ENCODE data around the gene OTOP2.

The OTOP2 gene

DNA sequence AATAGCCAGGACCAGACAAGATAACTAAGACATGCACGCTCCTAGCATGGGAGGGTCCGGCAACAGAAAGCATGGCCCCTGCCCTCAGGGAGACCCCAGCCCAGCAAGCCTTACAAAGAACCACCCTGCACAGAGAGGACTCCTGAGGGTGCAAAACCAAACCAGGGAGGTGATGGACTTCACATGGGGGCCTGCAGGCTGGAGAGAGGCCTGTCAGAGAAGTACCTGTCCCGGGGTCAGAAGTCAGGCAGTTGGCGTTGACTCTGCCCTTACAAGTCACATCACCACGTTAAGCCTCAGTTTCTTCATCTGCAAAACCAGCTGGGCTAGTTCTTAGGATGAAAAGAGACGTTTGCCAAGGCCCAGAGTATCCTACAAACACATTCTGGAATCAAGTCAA is 4.7 kb downstream of the OTOP2 start:
- no peak for DNase-seq (ENCODE audit: extremely low spot score)
- CTCF ChIA-PET: interaction anchor here (0.6 kb wide), 1 partner anchor 118 kb away, joined by 3 read pairs; no protein-coding TSS in a partner anchor
- TF ChIP-seq FOXM1 (IDR thresholded peaks at IDR 0.05; ENCODE audit: borderline replicate concordance): no peak
- TF ChIP-seq, protein P1, sequence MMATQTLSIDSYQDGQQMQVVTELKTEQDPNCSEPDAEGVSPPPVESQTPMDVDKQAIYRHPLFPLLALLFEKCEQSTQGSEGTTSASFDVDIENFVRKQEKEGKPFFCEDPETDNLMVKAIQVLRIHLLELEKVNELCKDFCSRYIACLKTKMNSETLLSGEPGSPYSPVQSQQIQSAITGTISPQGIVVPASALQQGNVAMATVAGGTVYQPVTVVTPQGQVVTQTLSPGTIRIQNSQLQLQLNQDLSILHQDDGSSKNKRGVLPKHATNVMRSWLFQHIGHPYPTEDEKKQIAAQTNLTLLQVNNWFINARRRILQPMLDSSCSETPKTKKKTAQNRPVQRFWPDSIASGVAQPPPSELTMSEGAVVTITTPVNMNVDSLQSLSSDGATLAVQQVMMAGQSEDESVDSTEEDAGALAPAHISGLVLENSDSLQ (IDR thresholded peaks at IDR 0.05): no peak
- TF ChIP-seq HDGF (IDR thresholded peaks at IDR 0.05; ENCODE audit: borderline replicate concordance): no peak
- no peak for TF ChIP-seq BHLHE40 (IDR thresholded peaks at IDR 0.05; ENCODE audit: borderline replicate concordance)
- TF ChIP-seq L3MBTL2 (conservative IDR thresholded peaks at IDR 0.05): no peak
- TF ChIP-seq CTBP1 (IDR thresholded peaks at IDR 0.05; ENCODE audit: borderline replicate concordance): no peak
- no peak for TF ChIP-seq SP1 (IDR thresholded peaks at IDR 0.05)
- TF ChIP-seq TARDBP (IDR thresholded peaks at IDR 0.05): no peak
- TF ChIP-seq ZNF384 (IDR thresholded peaks at IDR 0.05): no peak
- no peak for TF ChIP-seq FOXK2 (IDR thresholded peaks at IDR 0.05)
- TF ChIP-seq SUZ12 (IDR thresholded peaks at IDR 0.05): no peak
- no peak for TF ChIP-seq LEF1 (IDR thresholded peaks at IDR 0.05; ENCODE audit: borderline replicate concordance)
- no peak for TF ChIP-seq ELF4 (IDR thresholded peaks at IDR 0.05)
- no peak for TF ChIP-seq ARNT (IDR thresholded peaks at IDR 0.05)
- no peak for TF ChIP-seq NFRKB (IDR thresholded peaks at IDR 0.05)
- TF ChIP-seq FOXA1 (IDR thresholded peaks at IDR 0.05): no peak
- POLR2A ChIA-PET: interaction anchor here (0.7 kb wide), 1 partner anchor 56 kb away, joined by 3 read pairs; the partner anchor contains the start of gene FDXR

DNA sequence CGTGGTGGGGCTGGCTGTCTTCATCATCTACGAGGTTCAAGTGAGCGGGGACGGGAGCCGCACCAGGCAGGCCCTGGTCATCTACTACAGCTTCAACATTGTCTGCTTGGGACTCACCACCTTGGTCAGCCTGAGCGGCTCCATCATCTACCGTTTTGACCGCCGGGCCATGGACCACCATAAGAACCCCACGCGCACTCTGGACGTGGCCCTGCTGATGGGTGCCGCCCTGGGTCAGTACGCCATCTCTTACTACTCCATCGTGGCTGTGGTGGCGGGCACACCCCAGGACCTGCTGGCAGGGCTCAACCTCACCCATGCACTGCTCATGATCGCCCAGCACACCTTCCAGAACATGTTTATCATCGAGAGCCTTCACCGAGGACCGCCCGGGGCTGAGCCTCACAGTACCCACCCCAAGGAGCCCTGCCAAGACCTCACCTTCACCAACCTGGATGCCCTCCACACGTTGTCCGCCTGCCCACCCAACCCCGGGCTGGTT is 6.5 kb downstream of the OTOP2 start:
- no peak for DNase-seq (ENCODE audit: extremely low spot score)
- ChIA-PET POLR2A (interaction anchor here (1.4 kb wide), 1 partner anchor 30 kb away, joined by 3 read pairs; no protein-coding TSS in a partner anchor), CTCF (no interaction called here)
- TF ChIP-seq SUZ12 (IDR thresholded peaks at IDR 0.05) (no peak), LEF1 (IDR thresholded peaks at IDR 0.05; ENCODE audit: borderline replicate concordance) (no peak), BHLHE40 (IDR thresholded peaks at IDR 0.05; ENCODE audit: borderline replicate concordance) (no peak), L3MBTL2 (conservative IDR thresholded peaks at IDR 0.05) (no peak), ARNT (IDR thresholded peaks at IDR 0.05) (no peak), ELF4 (IDR thresholded peaks at IDR 0.05) (no peak), SP1 (IDR thresholded peaks at IDR 0.05) (no peak), ZNF384 (IDR thresholded peaks at IDR 0.05) (no peak), HDGF (IDR thresholded peaks at IDR 0.05; ENCODE audit: borderline replicate concordance) (no peak), FOXK2 (IDR thresholded peaks at IDR 0.05) (no peak), TARDBP (IDR thresholded peaks at IDR 0.05) (no peak), NFRKB (IDR thresholded peaks at IDR 0.05) (no peak), FOXM1 (IDR thresholded peaks at IDR 0.05; ENCODE audit: borderline replicate concordance) (no peak), FOXA1 (IDR thresholded peaks at IDR 0.05) (no peak), CTBP1 (IDR thresholded peaks at IDR 0.05; ENCODE audit: borderline replicate concordance) (no peak)
- TF ChIP-seq, protein P1 (IDR thresholded peaks at IDR 0.05): no peak

DNA sequence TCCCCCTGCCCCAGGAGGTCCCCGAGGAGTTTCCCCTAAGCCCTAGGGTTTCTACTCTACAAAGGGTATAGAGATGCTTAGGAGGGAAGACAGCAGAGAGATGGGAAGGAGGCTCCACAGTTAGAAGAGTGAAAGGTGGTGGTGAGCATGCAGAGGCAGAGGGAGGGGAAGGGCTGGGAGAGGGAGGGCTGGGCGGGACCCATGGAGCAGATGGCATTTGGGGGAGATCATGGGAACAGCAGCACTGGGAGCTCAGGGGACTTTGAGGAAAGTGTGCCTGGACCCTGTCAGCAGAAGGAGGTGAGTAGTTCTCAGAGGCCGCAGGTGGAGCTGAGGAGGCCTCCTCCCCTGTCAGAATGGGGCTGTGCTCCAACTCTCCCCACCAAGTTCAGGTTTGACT is 11.0 kb downstream of the OTOP2 start:
- TF ChIP-seq SP1 (IDR thresholded peaks at IDR 0.05): no peak
- no peak for TF ChIP-seq FOXK2 (IDR thresholded peaks at IDR 0.05)
- TF ChIP-seq TARDBP (IDR thresholded peaks at IDR 0.05): no peak
- no peak for TF ChIP-seq NFRKB (IDR thresholded peaks at IDR 0.05)
- no peak for TF ChIP-seq SUZ12 (IDR thresholded peaks at IDR 0.05)
- no peak for TF ChIP-seq ELF4 (IDR thresholded peaks at IDR 0.05)
- no peak for TF ChIP-seq ZNF384 (IDR thresholded peaks at IDR 0.05)
- TF ChIP-seq FOXA1 (IDR thresholded peaks at IDR 0.05): no peak
- TF ChIP-seq FOXM1 (IDR thresholded peaks at IDR 0.05; ENCODE audit: borderline replicate concordance): no peak
- TF ChIP-seq, protein P1 (IDR thresholded peaks at IDR 0.05): no peak
- TF ChIP-seq BHLHE40 (IDR thresholded peaks at IDR 0.05; ENCODE audit: borderline replicate concordance): no peak
- no peak for TF ChIP-seq HDGF (IDR thresholded peaks at IDR 0.05; ENCODE audit: borderline replicate concordance)
- TF ChIP-seq LEF1 (IDR thresholded peaks at IDR 0.05; ENCODE audit: borderline replicate concordance): no peak
- TF ChIP-seq CTBP1 (IDR thresholded peaks at IDR 0.05; ENCODE audit: borderline replicate concordance): no peak
- no peak for TF ChIP-seq L3MBTL2 (conservative IDR thresholded peaks at IDR 0.05)
- TF ChIP-seq ARNT (IDR thresholded peaks at IDR 0.05): no peak
- ChIA-PET POLR2A (no interaction called here), CTCF (interaction anchor here (1.1 to 1.5 kb wide), 2 partner anchors 23 to 26 kb away, joined by 3 to 7 read pairs; no protein-coding TSS in a partner anchor)
- DNase-seq (ENCODE audit: extremely low spot score): no peak

DNA sequence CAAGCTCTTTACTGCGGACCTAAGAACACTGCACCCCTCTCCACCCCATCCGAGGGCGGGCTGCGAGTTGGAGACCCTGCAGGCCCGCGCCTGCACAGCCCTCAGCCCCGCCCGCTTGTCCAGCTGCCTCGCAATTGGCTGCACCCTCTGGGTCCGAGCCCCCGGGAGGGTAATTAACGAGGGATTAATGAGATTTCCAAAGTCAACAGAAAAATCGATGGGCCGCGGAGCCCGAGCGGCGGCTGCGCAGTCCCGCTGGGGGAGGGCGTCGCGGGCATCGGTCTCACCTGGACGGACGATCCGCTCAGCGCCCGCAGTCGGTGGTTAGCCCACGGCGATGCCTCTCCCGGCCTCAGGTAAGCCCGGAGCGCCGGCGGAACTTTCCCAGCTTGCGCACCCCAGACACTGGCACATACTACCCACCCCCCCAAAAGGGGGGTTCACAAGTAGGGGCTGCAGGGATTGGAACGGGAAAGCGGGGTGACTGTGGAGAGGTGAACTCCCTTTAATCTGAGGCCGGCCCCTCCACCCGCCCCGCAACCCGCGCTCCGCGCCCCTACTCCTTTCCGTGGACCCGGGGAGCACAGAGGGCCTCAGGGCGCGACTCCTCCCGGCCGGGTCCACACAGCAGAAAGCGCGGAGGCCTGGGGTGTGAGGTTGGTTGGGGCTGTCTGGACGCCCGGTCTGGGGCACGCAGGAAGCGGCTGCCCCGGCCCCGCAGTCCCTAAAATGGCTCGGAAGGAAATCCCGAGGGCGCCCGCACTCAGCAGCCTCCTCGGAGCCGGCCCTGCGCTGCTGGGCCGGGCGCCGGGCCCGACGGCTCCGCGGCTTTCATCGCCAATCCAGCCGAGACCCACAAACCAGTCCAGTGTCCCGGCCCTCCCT is 11.8 kb downstream of the OTOP2 start, which contains the start of gene OTOP3:
Gene OTOP3, plus strand, starts transcription at position 314 of the 885 bp plus-strand sequence. Its CDS starts 24 bp downstream, at position 338.
- TF ChIP-seq LEF1 (IDR thresholded peaks at IDR 0.05; ENCODE audit: borderline replicate concordance) (no peak), NFRKB (IDR thresholded peaks at IDR 0.05) (no peak), ARNT (IDR thresholded peaks at IDR 0.05) (no peak), CTBP1 (IDR thresholded peaks at IDR 0.05; ENCODE audit: borderline replicate concordance) (no peak), L3MBTL2 (conservative IDR thresholded peaks at IDR 0.05) (no peak), FOXK2 (IDR thresholded peaks at IDR 0.05) (no peak), TARDBP (IDR thresholded peaks at IDR 0.05) (no peak), ELF4 (IDR thresholded peaks at IDR 0.05) (no peak), BHLHE40 (IDR thresholded peaks at IDR 0.05; ENCODE audit: borderline replicate concordance) (no peak), ZNF384 (IDR thresholded peaks at IDR 0.05) (no peak), SP1 (IDR thresholded peaks at IDR 0.05) (no peak), FOXM1 (IDR thresholded peaks at IDR 0.05; ENCODE audit: borderline replicate concordance) (no peak), FOXA1 (IDR thresholded peaks at IDR 0.05) (no peak), SUZ12 (IDR thresholded peaks at IDR 0.05) (no peak), HDGF (IDR thresholded peaks at IDR 0.05; ENCODE audit: borderline replicate concordance) (no peak)
- TF ChIP-seq, protein P1 (IDR thresholded peaks at IDR 0.05): no peak
- ChIA-PET CTCF (interaction anchor here (1.1 kb wide), 1 partner anchor 22 kb away, joined by 3 read pairs; no protein-coding TSS in a partner anchor), POLR2A (no interaction called here)
- no peak for DNase-seq (ENCODE audit: extremely low spot score)
